Ammon's horn (tissue), 1 donor: ENCODE results near the gene C3orf33.
"Not testable (repeated sequence)": the region's sequence is repeated elsewhere in the genome, so short reads cannot be mapped to it uniquely, and the experiment has no call there.

Experiments used
- DNase-seq: peaks from one replicate; pipeline ENCODE4 v3.0.0-alpha.2; 2016; ENCODE audit warnings: low spot score

C3orf33 gene, protein sequence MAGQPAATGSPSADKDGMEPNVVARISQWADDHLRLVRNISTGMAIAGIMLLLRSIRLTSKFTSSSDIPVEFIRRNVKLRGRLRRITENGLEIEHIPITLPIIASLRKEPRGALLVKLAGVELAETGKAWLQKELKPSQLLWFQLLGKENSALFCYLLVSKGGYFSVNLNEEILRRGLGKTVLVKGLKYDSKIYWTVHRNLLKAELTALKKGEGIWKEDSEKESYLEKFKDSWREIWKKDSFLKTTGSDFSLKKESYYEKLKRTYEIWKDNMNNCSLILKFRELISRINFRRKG

DNA sequence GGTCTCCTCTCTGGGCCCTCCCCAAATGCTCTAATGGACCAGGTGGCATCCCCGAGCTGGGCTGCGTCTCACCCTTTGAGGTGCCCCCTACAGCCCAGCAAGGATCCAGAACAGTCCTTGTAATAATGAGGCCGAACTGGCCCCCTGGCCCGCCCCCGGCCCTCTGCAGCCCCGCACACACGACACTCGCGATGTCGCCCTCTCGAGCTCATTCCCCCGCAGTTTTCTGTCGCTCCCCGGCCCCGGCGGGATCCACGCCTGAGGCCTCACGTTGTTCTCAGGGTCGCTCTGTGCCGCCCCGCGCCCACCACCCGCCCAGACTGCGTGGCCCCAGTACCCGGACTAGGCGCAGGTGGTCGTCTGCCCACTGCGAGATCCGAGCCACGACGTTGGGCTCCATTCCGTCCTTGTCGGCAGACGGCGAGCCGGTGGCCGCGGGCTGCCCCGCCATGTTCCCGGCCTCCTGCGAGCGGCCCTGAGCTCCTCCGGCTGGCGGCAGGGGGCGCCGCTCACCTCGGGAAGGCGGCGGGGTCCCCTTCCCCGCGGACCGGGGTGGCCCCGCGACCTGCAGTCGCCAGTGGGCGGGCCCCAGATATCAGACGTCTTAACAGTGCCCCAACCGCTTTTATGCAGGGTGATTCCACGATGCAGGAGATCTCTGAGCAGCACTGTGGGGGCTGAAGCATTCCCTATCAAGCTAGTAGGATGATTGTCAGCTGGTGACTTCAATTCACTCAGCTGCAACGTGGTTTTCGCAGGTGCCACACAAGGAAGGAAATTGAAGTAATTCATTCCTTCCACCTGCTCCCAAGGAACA lies at the start of gene C3orf33:
Gene C3orf33 (minus strand): TSS at position 477 of the 817 bp plus-strand sequence. CDS start 26 bp downstream, at position 451.
- DNase-seq: peak; percentile 80

DNA sequence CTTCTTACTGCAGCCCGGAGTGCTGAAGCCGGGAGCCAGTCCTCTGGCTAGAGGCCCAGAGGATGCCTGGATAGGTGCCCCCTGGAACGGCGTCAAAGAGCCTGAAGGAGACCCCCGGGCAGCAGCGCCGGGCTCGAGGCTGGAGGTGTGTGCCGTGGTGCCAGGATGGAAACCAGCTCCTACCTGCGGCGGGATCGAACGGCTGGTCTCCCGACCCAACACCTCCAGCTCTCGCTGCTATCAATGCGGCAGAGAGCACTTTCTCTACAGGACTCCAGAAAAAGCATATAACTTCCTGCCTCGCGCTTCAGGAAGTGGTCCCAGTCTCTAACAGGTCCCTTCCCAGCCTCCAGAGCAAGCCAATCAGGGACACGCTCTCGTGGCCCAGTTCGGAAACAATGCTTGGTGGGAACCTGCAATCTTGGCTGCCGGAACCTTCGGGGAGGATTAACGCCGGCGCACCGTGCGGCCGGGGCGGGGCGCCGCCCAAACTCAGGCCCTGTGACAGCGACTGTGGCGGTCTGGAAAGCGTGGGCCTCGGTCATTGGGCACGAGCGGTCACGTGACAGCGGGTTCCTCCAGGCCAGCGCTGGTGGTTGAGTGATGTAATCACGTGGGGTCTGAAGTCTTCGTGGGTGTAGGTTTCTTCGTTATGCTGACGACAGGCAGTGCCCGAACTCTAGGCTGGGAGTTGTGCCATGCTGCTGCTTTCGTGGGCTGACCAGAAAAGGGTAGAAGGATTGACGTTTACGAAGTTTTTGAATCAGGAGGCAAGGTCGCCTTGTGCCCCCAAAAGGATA lies 48.3 kb upstream of the C3orf33 start, which contains the start of gene SLC33A1:
Gene SLC33A1 (minus strand): TSS at position 287 of the 800 bp plus-strand sequence. CDS start 430 bp downstream, outside the sequence.
- peak; percentile 100 for DNase-seq

DNA sequence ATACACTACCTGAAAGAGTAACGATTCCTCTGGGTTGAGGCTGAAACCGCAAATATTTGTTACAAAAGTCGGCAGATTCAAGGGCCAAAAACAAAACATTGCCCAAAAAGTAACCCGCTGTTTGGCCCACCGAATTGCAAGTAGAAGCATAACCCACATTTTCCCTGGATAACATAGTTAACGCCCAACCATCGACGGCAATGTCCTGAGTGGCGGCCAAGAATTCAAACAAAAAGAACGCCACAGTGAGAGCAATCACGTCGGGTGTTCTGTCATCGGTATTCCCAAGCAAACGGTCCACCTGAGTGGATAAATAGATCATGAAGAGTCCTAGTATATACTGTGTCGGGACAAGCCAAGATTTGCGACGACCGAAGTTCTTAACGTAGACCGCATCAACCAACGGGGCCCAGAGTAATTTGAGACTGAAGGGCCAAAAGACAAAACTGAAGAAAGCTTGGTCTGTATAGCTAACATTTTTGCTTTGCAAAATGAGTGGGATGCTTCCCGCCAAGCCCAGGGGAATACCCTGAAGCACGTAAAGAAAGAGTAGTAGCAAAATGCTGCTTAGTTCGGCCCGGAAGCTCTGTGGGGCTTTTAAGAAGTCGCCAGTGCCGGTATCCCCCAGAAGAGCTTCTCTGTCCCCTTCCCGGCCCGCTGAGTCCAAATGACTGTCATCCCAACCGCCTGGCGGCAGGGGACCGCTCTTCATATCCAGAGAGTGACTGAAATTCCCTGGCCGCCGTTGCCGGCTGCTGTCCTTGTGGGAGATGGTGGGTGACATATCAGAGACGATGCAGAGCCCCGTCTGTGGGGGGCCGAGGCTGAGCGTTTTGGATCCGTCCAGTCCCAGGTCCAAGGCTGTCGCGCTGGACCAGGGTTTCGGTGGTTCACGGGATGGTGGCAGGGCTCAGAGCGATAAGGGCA lies 47.4 kb upstream of the C3orf33 start:
- no peak for DNase-seq

DNA sequence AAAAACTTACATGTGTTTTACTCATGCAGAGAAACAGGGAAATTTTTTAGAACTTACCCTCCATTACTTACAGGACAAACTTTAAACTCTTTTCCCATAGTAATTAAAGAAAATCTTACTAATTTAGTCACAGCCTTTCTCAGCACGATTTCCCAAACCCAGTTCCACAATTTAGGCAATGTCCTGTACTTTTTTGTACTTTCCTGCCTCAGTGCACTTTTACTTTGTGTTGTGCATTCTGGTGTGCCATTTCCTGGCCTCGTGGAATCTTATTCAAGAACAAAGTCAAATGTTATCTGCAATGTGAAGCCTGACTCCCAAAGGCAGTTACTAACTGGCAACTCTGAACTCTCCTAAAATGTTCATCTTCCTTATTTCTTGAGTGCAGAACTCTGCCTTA lies 46.3 kb upstream of the C3orf33 start:
- no peak for DNase-seq

DNA sequence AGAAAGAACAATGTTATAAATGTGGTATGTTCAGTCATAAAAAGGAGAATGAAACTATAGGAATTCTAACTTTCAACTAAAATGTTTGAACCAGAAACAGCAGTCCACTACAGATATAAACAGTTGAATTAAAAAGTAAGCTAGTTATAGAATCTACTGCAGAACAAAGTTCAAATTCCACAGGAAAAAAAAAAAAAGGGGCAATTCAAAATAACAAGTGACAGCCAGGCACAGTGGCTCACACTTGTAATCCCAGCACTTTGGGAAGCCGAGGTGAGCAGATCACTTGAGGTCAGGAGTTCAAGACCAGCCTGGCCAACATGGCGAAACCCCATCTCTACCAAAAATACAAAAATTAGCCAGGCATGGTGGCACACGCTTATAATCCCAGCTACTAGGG lies 43.3 kb upstream of the C3orf33 start:
- not testable (repeated sequence) for DNase-seq

DNA sequence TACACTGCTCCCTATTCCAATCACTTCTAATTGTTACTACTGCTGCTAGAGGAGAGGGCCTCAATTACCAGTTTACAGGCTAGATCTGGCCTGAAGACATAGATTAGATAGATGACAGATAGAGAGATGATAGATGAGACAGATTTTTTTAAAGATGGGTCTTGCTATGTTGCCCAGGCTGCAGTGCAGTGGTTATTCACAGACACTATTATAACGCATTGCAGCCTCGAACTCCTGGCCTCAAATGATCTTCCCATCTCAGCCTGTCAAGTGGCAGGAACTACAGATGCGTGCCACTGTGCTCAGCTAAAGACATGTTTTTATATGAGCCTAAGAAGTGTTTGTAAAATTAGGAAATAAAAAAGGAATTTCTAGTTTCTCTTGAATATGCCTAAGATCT lies 41.9 kb upstream of the C3orf33 start:
- DNase-seq: no peak

DNA sequence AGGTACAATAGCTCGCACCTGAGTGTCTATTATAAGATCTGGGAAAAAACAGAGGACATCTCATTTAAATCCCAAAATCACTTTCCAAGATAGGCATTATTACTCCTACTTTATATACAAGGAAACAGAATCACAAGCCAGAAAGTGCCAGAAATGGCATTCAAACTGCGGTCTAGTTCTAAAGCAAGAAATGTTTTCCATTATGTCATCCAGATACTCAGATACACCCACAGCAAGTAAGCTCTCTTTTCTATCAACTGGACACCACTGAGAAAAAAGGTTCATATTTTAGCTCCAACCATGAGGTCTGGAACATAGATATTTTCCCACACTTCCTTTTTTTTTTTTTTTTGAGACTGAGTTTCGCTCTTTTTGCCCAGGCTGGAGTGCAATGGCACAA lies 40.0 kb upstream of the C3orf33 start:
- no peak for DNase-seq

DNA sequence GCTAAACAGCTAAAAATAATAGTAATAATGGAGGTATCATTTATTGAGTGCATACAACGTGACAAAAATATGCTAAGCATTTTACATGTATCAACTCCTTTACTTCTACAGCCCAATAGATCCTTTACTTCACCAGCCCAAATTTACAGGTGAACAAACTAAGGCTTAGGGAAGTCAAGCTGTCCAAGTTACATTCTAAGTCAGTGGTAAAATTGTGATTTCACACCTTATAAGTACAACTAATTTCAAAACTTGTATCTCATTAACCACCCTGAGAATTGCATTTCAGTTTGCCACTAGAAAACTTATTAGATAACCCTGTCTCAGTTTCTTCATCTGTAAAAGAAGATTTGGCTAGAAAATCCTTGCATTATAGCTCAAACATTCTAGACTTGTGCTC lies 37.5 kb upstream of the C3orf33 start:
- DNase-seq: no peak

DNA sequence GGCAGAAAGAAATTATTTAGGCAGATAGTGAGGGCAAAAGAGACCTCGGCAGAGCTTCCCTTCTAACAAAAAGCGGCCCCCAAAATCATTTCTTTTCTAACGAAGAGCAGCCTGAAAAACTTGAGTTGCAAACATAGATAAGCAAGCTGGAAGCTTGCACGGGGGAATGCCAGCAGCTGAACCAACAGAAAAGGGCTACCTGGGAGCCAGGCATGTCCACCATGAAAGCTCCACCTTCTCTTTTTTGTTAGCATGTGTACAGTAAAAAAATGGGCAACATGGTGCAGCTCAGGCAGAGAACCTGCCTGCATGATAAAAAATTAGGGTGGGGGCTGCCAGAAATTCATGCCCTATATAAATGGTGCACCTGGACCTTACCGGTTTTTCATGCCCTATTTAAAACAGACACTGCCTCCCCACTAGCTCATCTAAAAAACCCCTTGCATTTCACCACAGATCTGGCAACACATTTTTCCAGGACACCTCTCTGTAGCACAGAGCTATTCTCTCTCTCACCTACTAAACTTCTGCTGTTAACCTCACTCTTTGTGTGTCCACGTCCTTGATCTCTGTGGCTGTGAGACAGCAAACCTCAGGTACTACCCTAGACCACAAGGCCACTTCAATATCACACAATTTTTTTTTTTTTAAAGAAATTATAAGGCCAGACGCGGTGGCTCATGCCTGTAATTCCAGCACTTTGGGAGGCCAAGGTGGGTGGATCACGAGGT lies 29.4 kb upstream of the C3orf33 start:
- DNase-seq: no peak

DNA sequence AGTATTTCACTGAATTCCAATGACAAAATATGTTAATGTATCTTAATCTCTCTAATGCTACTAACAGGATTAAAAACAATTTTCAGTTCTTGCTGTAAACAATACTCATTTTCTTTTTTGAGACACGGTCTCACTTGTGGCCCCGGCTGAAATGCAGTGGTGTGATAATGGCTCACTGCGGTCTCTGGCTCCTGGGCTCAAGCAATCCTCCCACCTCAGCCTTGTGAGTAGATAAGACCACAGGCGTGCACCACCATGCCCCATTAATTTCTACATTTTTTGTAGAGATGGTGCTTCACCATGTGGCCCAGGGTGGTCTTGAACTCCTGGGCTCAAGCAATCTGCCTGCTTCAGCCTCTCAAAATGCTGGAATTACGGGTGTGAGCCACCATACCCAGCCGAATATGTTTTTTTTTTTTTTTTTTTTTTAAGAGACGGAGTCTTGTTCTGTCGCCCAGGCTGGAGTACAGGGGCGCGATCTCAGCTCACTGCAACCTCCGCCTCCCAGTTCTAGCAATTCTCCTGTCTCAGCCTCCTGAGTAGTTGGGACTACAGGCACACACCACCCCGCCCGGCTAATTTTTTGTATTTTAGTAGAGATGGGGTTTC lies 22.5 kb upstream of the C3orf33 start:
- not testable (repeated sequence) for DNase-seq

DNA sequence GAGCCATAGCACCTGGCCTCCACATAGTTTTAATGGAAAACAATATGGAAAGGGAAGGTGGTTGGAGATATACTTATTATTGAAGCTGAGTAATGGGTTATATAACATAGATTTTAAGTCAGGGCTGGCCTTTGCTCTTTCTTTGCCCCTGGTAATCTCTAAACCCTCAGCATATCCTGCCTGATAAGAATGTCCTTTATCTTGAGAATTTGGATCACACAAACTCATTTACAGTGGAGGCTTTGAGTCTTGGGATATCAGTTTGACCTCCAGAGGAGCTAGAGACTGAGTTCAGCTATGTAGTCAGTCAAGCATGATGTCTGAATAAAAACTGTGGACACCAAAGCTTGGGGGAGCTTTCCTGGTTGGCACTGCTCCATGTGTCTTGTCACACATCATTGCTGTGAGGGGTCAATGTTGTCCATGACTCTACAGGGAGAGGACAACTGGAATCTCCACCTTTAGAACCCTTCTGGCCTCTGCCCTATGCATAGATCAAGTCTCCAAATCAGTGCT lies 9.0 kb upstream of the C3orf33 start:
- no peak for DNase-seq

DNA sequence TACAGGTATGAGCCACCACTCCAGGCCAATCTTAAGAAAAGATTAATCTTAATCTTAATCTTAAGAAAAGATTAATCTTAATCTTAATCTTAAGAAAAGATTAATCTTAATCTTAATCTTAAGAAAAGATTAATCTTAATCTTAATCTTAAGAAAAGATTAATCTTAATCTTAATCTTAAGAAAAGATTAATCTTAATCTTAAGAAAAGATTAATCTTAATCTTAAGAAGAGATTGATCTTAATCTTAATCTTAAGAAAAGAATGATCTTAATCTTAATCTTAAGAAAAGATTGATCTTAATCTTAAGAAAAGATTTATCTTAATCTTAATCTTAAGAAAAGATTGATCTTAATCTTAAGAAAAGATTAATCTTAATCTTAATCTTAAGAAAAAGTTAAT lies 7.1 kb upstream of the C3orf33 start:
- DNase-seq: not testable (repeated sequence)

DNA sequence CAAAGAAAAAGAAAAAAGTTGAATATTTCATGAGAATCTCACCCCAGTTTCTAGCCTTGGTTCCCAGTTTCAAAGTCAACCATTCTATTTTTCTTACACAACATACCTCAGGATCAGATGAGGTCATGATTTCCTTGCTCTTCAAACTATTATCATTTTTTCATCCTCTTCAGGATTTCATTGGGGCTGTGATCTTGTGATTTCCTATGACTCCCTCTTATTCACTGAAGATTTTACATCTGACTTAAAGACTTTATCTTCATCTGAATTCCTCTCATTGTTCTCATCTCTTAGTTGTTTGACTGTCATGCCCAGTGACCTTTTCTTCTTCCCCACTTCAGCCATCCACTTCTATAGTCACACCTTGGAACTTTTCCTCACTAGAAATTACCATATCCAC lies 3.1 kb upstream of the C3orf33 start:
- DNase-seq: no peak

DNA sequence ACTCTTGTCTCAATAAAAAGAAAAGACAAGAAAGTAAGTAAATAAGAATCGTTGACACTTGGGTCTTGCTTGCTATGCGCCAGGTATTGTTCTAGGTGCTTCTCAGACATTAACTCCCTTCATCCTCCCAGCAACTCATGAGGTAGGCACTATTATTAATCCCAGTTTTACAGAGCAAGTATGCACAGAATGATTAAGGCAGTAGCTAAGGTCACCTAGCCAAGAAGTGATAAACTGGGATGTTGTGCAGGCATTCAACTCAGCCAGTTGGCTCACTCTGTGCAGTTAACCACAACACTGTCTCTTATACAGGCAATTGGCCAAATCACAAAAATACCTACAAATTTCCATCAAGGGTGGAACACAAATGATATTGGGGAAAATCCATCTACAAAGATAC lies 1.7 kb upstream of the C3orf33 start:
- no peak for DNase-seq

DNA sequence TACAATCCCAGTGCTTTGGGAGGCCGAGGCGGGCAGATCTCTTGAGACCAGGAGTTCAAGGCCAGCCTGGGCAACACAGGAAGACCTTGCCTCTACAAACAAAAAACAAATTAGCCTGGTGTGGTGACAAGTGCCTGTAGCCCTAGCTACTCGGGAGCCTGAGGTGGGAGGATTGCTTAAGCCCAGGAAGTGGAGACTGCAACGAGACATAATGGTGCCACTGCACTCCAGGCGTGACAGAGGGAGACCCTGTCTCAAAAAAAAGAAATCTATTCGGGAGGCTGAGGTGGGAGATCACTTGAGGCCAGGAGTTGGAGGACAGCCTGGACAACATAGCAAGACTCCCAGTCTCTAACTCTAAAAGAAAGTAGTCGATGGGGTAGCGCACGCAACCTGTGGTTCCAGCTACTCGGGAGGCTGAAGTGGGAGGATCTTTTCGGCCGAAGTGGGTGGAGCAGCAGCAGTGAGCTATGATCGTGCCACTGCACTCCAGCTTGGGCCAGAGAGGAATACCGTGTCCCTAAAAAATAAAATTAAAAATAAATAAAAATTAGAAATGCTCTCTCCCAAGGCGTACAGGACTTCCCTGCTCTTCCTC lies 775 bp downstream of the C3orf33 start:
- DNase-seq: peak; percentile 4

DNA sequence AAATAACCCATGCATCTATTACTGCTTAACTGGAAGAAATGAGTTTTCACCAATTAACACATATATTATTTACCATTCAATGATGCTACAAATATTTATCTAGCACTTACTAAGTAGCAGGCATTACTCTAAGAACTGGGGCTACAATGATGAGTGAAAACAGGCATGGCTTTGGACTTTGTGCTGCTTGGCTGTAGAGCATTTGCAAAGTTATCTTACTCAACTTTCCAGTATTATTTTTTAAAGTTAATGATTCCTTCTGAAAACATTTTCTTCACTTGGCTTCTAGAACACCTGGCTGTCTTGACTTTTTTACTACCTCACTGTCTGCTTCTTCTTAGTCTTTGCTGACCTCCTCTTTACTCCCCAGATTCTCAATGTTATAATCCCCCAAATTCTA lies 1.8 kb downstream of the C3orf33 start:
- no peak for DNase-seq

DNA sequence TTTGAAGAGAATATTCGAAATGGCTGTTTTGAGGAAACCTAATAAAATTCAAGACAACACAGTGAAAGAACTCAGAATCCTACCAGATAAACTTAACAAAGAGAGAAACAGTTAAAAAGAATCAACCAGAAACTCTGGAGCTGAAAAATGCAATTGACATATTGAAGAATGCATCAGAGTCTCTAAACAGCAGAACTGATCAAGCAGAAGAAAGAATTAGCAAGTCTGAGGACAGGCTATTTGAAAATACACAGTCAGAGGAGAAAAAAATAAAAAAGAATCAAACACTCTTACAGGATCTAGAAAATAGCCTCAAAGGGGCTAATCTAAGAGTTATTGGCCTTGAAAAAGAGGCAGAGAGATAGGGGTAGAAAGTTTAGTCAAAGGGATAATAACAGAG lies 13.5 kb downstream of the C3orf33 start:
- no peak for DNase-seq

DNA sequence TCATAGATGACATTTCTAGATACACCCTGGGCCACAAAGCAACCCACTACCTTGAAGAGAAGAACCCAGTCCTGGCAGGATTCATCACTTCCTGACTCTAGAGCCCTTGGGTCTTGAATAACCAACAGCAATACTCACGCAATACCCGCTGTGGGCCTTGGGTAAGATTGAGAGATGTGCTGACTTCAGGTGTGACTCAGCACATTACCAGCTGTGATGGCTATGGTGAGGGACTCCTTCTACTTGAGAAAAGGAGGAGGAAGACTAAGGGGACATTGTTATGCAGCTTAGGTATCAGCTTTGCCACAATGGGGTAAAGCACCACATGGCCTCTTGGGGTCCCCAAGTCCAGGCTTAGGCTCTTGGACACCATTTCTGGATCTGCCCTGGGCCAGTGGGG lies 14.9 kb downstream of the C3orf33 start:
- DNase-seq: no peak

DNA sequence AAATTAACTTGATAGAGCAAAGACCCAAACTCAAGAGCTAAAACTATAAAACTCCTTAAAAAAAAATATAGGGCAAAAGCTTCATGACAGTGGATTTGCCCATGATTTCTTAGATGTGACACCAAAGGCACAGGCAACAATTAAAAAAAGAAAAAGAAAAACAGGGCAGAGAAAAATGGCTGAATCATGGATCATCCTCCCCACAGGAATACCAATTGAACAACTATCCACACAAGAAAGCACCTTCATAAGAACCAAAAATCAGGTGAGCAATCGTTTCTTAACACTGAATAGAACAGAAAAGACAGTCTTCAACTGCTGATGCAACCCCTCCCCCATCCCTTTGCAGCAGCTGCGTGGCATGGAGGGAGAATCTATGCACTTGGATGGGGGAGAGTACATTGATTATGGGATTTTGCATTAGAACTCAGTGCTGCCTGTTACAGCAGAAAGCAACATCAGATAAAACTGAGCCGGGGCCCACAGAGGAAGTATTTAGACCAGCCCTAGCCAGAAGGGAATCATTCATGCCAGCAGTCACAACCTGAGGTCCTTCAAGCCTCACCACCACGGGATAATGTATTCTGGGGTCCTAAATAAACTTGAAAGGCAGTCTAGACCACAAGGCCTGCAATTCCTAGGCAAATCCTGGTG lies 15.7 kb downstream of the C3orf33 start:
- DNase-seq: no peak
